Measurements from ENCODE around the gene RTKN2.

The RTKN2 gene

GRCh38 chr10:62183442-62183841 lies 85.2 kb downstream of the RTKN2 start:
- peak; percentile 69 for DNase-seq (ENCODE audit: low spot score)
- no peak for TF ChIP-seq CTCF (IDR thresholded peaks at IDR 0.05; ENCODE audit: borderline replicate concordance, control extremely low read depth, extremely low read depth, insufficient read depth, missing control alignments)
- in situ Hi-C loops (cut with MboI; ENCODE audit: low sequenced_read_pairs, unreplicated experiment): no loop called here

- no peak for DNase-seq (ENCODE audit: low spot score)
- TF ChIP-seq CTCF (IDR thresholded peaks at IDR 0.05; ENCODE audit: borderline replicate concordance, control extremely low read depth, extremely low read depth, insufficient read depth, missing control alignments): no peak
- in situ Hi-C loops (cut with MboI; ENCODE audit: low sequenced_read_pairs, unreplicated experiment): no loop called here
Measured at GRCh38 chr10:62182595-62182994, 86.0 kb downstream of the RTKN2 start.

GRCh38 chr10:62182171-62182570 lies 86.5 kb downstream of the RTKN2 start:
- no peak for DNase-seq (ENCODE audit: low spot score)
- TF ChIP-seq CTCF (IDR thresholded peaks at IDR 0.05; ENCODE audit: borderline replicate concordance, control extremely low read depth, extremely low read depth, insufficient read depth, missing control alignments): no peak
- in situ Hi-C loops (cut with MboI; ENCODE audit: low sequenced_read_pairs, unreplicated experiment): no loop called here

GRCh38 chr10:62180677-62181076 lies 88.0 kb downstream of the RTKN2 start:
- in situ Hi-C loops (cut with MboI; ENCODE audit: low sequenced_read_pairs, unreplicated experiment): no loop called here

GRCh38 chr10:62178568-62178967 lies 90.1 kb downstream of the RTKN2 start:
- in situ Hi-C loops (cut with MboI; ENCODE audit: low sequenced_read_pairs, unreplicated experiment): no loop called here
- TF ChIP-seq CTCF (IDR thresholded peaks at IDR 0.05; ENCODE audit: borderline replicate concordance, control extremely low read depth, extremely low read depth, insufficient read depth, missing control alignments): no peak
- no peak for DNase-seq (ENCODE audit: low spot score)

More at GRCh38 chr10:62180677-62181076, 88.0 kb downstream of the RTKN2 start:
- no peak for DNase-seq (ENCODE audit: low spot score)
- TF ChIP-seq CTCF (IDR thresholded peaks at IDR 0.05; ENCODE audit: borderline replicate concordance, control extremely low read depth, extremely low read depth, insufficient read depth, missing control alignments): no peak

- in situ Hi-C loops (cut with MboI; ENCODE audit: low sequenced_read_pairs, unreplicated experiment): no loop called here
- no peak for DNase-seq (ENCODE audit: low spot score)
- TF ChIP-seq CTCF (IDR thresholded peaks at IDR 0.05; ENCODE audit: borderline replicate concordance, control extremely low read depth, extremely low read depth, insufficient read depth, missing control alignments): no peak
Measured at GRCh38 chr10:62177111-62177510, 91.5 kb downstream of the RTKN2 start.

GRCh38 chr10:62175251-62175650 lies 93.4 kb downstream of the RTKN2 start:
- TF ChIP-seq CTCF (IDR thresholded peaks at IDR 0.05; ENCODE audit: borderline replicate concordance, control extremely low read depth, extremely low read depth, insufficient read depth, missing control alignments): no peak
- in situ Hi-C loops (cut with MboI; ENCODE audit: low sequenced_read_pairs, unreplicated experiment): no loop called here
- no peak for DNase-seq (ENCODE audit: low spot score)
